H1 (cell line): ENCODE data around the gene NFAM1. TPM values are rescaled to one million over a fixed set of nuclear protein-coding genes. Genes with fewer than 3 reads are reported as not detected.

Experiments used
- CTCF ChIA-PET: fragments of 300-600 bp; sonication (Branson Sonifier 250); formaldehyde crosslinking; loops from one replicate; lab custom pipeline; 2021; ENCODE audit not compliant: partially characterized antibody; lab: Charles Lee
- POLR2A ChIA-PET: fragments of 300-600 bp; sonication (Branson Sonifier 250); formaldehyde crosslinking; loops from one replicate; lab custom pipeline; 2021; ENCODE audit warnings: inconsistent platforms; ENCODE audit not compliant: partially characterized antibody; lab: Charles Lee
- DNase-seq, 2 experiments: peaks; one replicate each; pipeline versions ENCODE4 v3.0.0 to v3.0.0-alpha.2; 2010 to 2022; ENCODE audit warnings: low spot score in 2 of 2, low read depth in 1 of 2, mixed read lengths in 1 of 2
- FAIRE-seq: peaks from 2 replicates; lab custom pipeline; 2011; peaks lifted over from hg19 to GRCh38; lab: Jason Lieb, UNC
- H2AFZ ChIP-seq: 2 replicates; pipeline ENCODE4 v1.8.1; 2012; ENCODE audit warnings: low read length, inconsistent platforms
- H2AK5ac ChIP-seq: 2 replicates; pipeline ENCODE4 v1.6.1; 2013; ENCODE audit warnings: low read depth, low read length
- H2BK120ac ChIP-seq: replicated peaks from 2 replicates; pipeline ENCODE3; 2013; ENCODE audit warnings: low read depth, low read length, inconsistent platforms
- H2BK12ac ChIP-seq: 2 replicates; pipeline ENCODE4 v1.6.1; 2013; ENCODE audit warnings: low read depth, low read length
- H2BK15ac ChIP-seq: 2 replicates; pipeline ENCODE4 v1.6.1; 2013; ENCODE audit warnings: low read length
- H2BK20ac ChIP-seq: 2 replicates; pipeline ENCODE4 v1.6.1; 2013; ENCODE audit warnings: low read length
- H2BK5ac ChIP-seq: 2 replicates; pipeline ENCODE4 v1.6.1; 2013; ENCODE audit warnings: low read depth, low read length
- H3K14ac ChIP-seq: 2 replicates; pipeline ENCODE4 v1.6.1; 2013; ENCODE audit warnings: inconsistent platforms; ENCODE audit not compliant: insufficient read length
- H3K18ac ChIP-seq: 2 replicates; pipeline ENCODE4 v1.6.1; 2013; ENCODE audit warnings: low read length; ENCODE audit errors: extremely low read depth
- H3K23ac ChIP-seq: 2 replicates; pipeline ENCODE4 v1.6.1; 2013; ENCODE audit warnings: inconsistent platforms; ENCODE audit not compliant: insufficient read length
- H3K23me2 ChIP-seq: 2 replicates; pipeline ENCODE4 v1.6.1; 2013; ENCODE audit warnings: low read depth, low read length
- H3K27ac ChIP-seq: 2 replicates; pipeline ENCODE4 v1.6.1; 2011; ENCODE audit warnings: low read depth, low read length, inconsistent platforms
- H3K27me3 ChIP-seq, 4 experiments: replicated peaks in 1 of 4; 1 replicate in 1 of 4; 2 replicates in 3 of 4; pipeline versions ENCODE4 v1.6.1 to v1.8.1; 2011 to 2013; ENCODE audit warnings: low read length in 3 of 4, mild to moderate bottlenecking in 3 of 4, inconsistent platforms in 2 of 4, mixed read lengths in 2 of 4, moderate library complexity in 1 of 4; ENCODE audit not compliant: control insufficient read depth in 3 of 4, insufficient read depth in 3 of 4; ENCODE audit errors: extremely low read depth in 1 of 4
- H3K36me3 ChIP-seq, 4 experiments: 2 replicates each; pipeline versions ENCODE4 v1.6.1 to v1.8.1; 2011 to 2013; ENCODE audit warnings: mild to moderate bottlenecking in 4 of 4, low read length in 3 of 4, moderate library complexity in 2 of 4, control low read depth in 1 of 4, inconsistent platforms in 1 of 4; ENCODE audit not compliant: insufficient read depth in 4 of 4, control insufficient read depth in 2 of 4
- H3K4ac ChIP-seq: replicated peaks from 2 replicates; pipeline ENCODE3; 2013; ENCODE audit warnings: low read length, low read depth, mixed read lengths, inconsistent platforms; ENCODE audit not compliant: insufficient read length
- H3K4me1 ChIP-seq, 4 experiments: replicated peaks in 1 of 4; 1 replicate in 1 of 4; 2 replicates in 3 of 4; pipeline versions ENCODE4 v1.6.1 to v1.8.1; 2011 to 2013; ENCODE audit warnings: low read length in 3 of 4, inconsistent platforms in 2 of 4, mixed read lengths in 1 of 4; ENCODE audit not compliant: insufficient read depth in 4 of 4, control insufficient read depth in 3 of 4
- H3K4me2 ChIP-seq, 2 experiments: 2 replicates each; pipeline versions ENCODE4 v1.6.1 to v1.8.1; 2011 to 2013; ENCODE audit warnings: low read depth in 2 of 2, low read length in 2 of 2, control low read depth in 1 of 2, inconsistent platforms in 1 of 2, mild to moderate bottlenecking in 1 of 2; ENCODE audit not compliant: insufficient read depth in 1 of 2
- H3K4me3 ChIP-seq, 4 experiments: fragments of 200-600, 300-600 bp in 1 of 4; sonication (generic), shearing (Covaris generic), sonication (Bioruptor Twin) in 1 of 4; 2 replicates each; pipeline versions ENCODE4 v1.5.1 to v1.8.1; 2011 to 2016; ENCODE audit warnings: low read length in 4 of 4, low read depth in 3 of 4, control low read depth in 2 of 4, inconsistent platforms in 2 of 4, mild to moderate bottlenecking in 2 of 4, mixed read lengths in 1 of 4, moderate library complexity in 1 of 4; ENCODE audit not compliant: insufficient read depth in 2 of 4; ENCODE audit errors: extremely low read depth in 1 of 4
- H3K56ac ChIP-seq: replicated peaks from 2 replicates; pipeline ENCODE3; 2013; ENCODE audit warnings: low read depth, mild to moderate bottlenecking, mixed read lengths, low read length, inconsistent platforms; ENCODE audit not compliant: insufficient read length
- H3K79me1 ChIP-seq: 2 replicates; pipeline ENCODE4 v1.6.1; 2013; ENCODE audit warnings: low read depth, low read length, control low read depth
- H3K79me2 ChIP-seq, 2 experiments: 2 replicates each; pipeline versions ENCODE4 v1.6.1 to v1.8.1; 2012 to 2013; ENCODE audit warnings: low read length in 2 of 2, mild to moderate bottlenecking in 2 of 2, inconsistent platforms in 1 of 2; ENCODE audit not compliant: insufficient read depth in 2 of 2, control insufficient read depth in 1 of 2
- H3K9ac ChIP-seq, 4 experiments: replicated peaks in 1 of 4; 1 replicate in 1 of 4; 2 replicates in 3 of 4; pipeline versions ENCODE4 v1.6.1 to v1.8.1; 2011 to 2013; ENCODE audit warnings: low read depth in 3 of 4, low read length in 3 of 4, control low read depth in 2 of 4, mild to moderate bottlenecking in 2 of 4, moderate library complexity in 2 of 4, inconsistent platforms in 1 of 4; ENCODE audit errors: extremely low read depth in 1 of 4
- H3K9me3 ChIP-seq, 2 experiments: 2 replicates each; pipeline versions ENCODE4 v1.6.1 to v1.8.1; 2012 to 2013; ENCODE audit warnings: mild to moderate bottlenecking in 2 of 2, moderate library complexity in 2 of 2, control low read depth in 1 of 2, inconsistent platforms in 1 of 2, low read depth in 1 of 2, low read length in 1 of 2, mixed read lengths in 1 of 2; ENCODE audit not compliant: insufficient read depth in 2 of 2
- H4K20me1 ChIP-seq, 2 experiments: replicated peaks in 1 of 2; 2 replicates each; pipeline versions ENCODE3 to v1.8.1; 2011 to 2013; ENCODE audit warnings: inconsistent platforms in 2 of 2, low read length in 2 of 2, mild to moderate bottlenecking in 1 of 2; ENCODE audit not compliant: insufficient read depth in 2 of 2, control insufficient read depth in 1 of 2
- H4K5ac ChIP-seq: 2 replicates; pipeline ENCODE4 v1.6.1; 2013; ENCODE audit warnings: low read length, low read depth, mixed read lengths, inconsistent platforms; ENCODE audit not compliant: insufficient read length
- H4K8ac ChIP-seq: 2 replicates; pipeline ENCODE4 v1.8.0; 2013; ENCODE audit warnings: mild to moderate bottlenecking, moderate library complexity, low read length, inconsistent platforms; ENCODE audit not compliant: insufficient read depth; ENCODE audit errors: extremely low read depth
- H4K91ac ChIP-seq: replicated peaks from 2 replicates; pipeline ENCODE3; 2013; ENCODE audit warnings: low read length, mixed read lengths, inconsistent platforms; ENCODE audit not compliant: insufficient read length
- ATF2 ChIP-seq: IDR thresholded peaks from 2 replicates; pipeline ENCODE4 v1.6.1; 2012; ENCODE audit warnings: low read length, inconsistent platforms
- CTBP2 ChIP-seq: IDR thresholded peaks from 2 replicates; pipeline ENCODE4 v1.7.0; 2011; ENCODE audit warnings: borderline replicate concordance, mild to moderate bottlenecking, moderate library complexity, mixed read lengths, low read length; ENCODE audit not compliant: insufficient read depth, insufficient read length
- POU5F1 ChIP-seq: IDR thresholded peaks from 2 replicates; pipeline ENCODE4 v1.6.1; 2011; ENCODE audit warnings: low read depth, mild to moderate bottlenecking, low read length, moderate library complexity
- SIRT6 ChIP-seq: IDR thresholded peaks from one replicate; pipeline ENCODE4 v1.7.1; 2012; ENCODE audit warnings: low read length, inconsistent platforms
- SRF ChIP-seq: IDR thresholded peaks from 2 replicates; pipeline ENCODE4 v1.6.1; 2011; ENCODE audit warnings: mild to moderate bottlenecking, low read depth, low read length, moderate library complexity
- TCF12 ChIP-seq: IDR thresholded peaks from 2 replicates; pipeline ENCODE4 v1.6.1; 2011; ENCODE audit warnings: low read depth, mild to moderate bottlenecking, low read length
- YY1 ChIP-seq: IDR thresholded peaks from 2 replicates; pipeline ENCODE4 v1.6.1; 2011; ENCODE audit warnings: low read depth, mild to moderate bottlenecking, low read length
- WGBS, 2 experiments: shearing (Covaris generic) in 1 of 2; methylation state at CpG; one replicate each; pipeline versions ENCODE4 v1.1.6 to v1.1.7; 2013 to 2015; ENCODE audit warnings: low lambda C conversion rate in 2 of 2, mixed read lengths in 2 of 2, inconsistent platforms in 1 of 2, low coverage in 1 of 2, missing lambda C conversion rate in 1 of 2; ENCODE audit not compliant: insufficient replicate concordance in 2 of 2, insufficient coverage in 1 of 2, insufficient read length in 1 of 2; ENCODE audit errors: extremely low coverage in 1 of 2, missing lambda C conversion rate in 1 of 2; 5-methylcytosine and 5-hydroxymethylcytosine counted together
- polyA plus RNA-seq, 7 experiments: library from polyadenylated mRNA; depleted of rRNA in 3 of 7; stranded (reverse) in 5 of 7; unstranded in 2 of 7; fragments of >200 nt in 5 of 7; fragments of 200-250 nt in 2 of 7; gene quantifications; 1 replicate in 5 of 7; 2 replicates in 1 of 7; 4 replicates in 1 of 7; pipeline versions ENCODE4 v1.2.1 to v1.2.3, GENCODE V29; 2011 to 2013; ENCODE audit warnings: missing spikeins in 2 of 7, mixed read lengths in 2 of 7
- total RNA-seq: library from RNA; stranded (reverse); fragmentation: NEBNext Ultra II Directional; extraction: Animal tissue kit (Norgen Biotek cat#: 25700); gene quantifications from 2 replicates; pipeline ENCODE4 v1.2.1, GENCODE V29; 2021

NFAM1 gene
- total and polyA plus RNA-seq, 2 of the 8 experiments (the other 6 are each of a cell fraction or from before 2014, with no cell fraction given) = 0.62 to 0.73 TPM

- Histone ChIP-seq H3K4ac (no peak overlapping the region), H4K20me1 (peaks cover 10 to 15% of the 10 kb centered on the region in 2 experiments), H2BK12ac (0 out of 2 replicates have a peak overlapping the region, but pooled peaks have one; percentile 77), H2BK120ac (no peak overlapping the region), H2BK15ac (no peak overlapping the region; the same call in 1 of the 2 replicates), H3K36me3 (no peaks in the 10 kb centered on the region), H3K23ac (no peak overlapping the region), H3K27ac (no peak overlapping the region; the same call in 1 of the 2 replicates), H2AFZ (no peak overlapping the region), H3K4me3 (no peak overlapping the region), H3K14ac (no peak overlapping the region), H3K27me3 (peaks cover 0 to 2% (median 0%) of the 10 kb centered on the region in 4 experiments; a peak in 2 of 7 replicates), H4K91ac (no peak overlapping the region), H2AK5ac (no peak overlapping the region), H3K23me2 (peaks cover 12% of the 10 kb centered on the region; the same call in 1 of the 2 replicates), H3K56ac (no peak overlapping the region), H3K18ac (no peak overlapping the region), H3K9ac (no peak overlapping the region; a peak in 1 of 7 replicates), H2BK5ac (no peak overlapping the region), H3K79me2 (peaks cover 5 to 16% of the 10 kb centered on the region in 2 experiments; a peak in 3 of 4 replicates), H4K5ac (no peak overlapping the region), H3K9me3 (no peaks in the 10 kb centered on the region), H3K4me1 (peaks cover 9 to 30% (median 17%) of the 10 kb centered on the region in 4 experiments), H4K8ac (no peak overlapping the region), H3K79me1 (peaks cover 3% of the 10 kb centered on the region; the same call in 1 of the 2 replicates), H2BK20ac (0 out of 2 replicates have a peak overlapping the region, but pooled peaks have one; percentile 3), H3K4me2 (peak overlapping the region in 1 of 2 experiments; percentile 16; a peak in 1 of 4 replicates)
- 82% methylated on average over 3 of the region's 3 CpGs; no CpG with 5 or more reads in 1 of the 2 experiments for WGBS, 2 experiments
- ChIA-PET POLR2A (interaction anchor here (0.6 to 1.4 kb wide), 6 partner anchors 13 to 906 kb away, joined by 3 to 5 read pairs (median 3); no protein-coding TSS in a partner anchor), CTCF (interaction anchor here (0.6 to 2.3 kb wide), 9 partner anchors 10 to 238 kb away, joined by 3 to 7 read pairs (median 4); no protein-coding TSS in a partner anchor)
- DNase-seq = no peak
- FAIRE-seq = no peak
- TF ChIP-seq SRF (no peak), CTBP2 (no peak), YY1 (no peak), TCF12 (no peak), POU5F1 (no peak), SIRT6 (no peak), ATF2 (no peak)
Observed at GRCh38 chr22:42371501-42371900, 60.7 kb downstream of the NFAM1 start.
